B cell (primary cell): Measurements from ENCODE around the gene CTSH. TPM values are rescaled to one million over a fixed set of nuclear protein-coding genes. Genes with fewer than 3 reads are reported as not detected.

ENCODE experiments used
- ATAC-seq: fragments of 200-7000 bp; cut with Tn5 transposase; one replicate; pipeline ENCODE4 v1.10.0; 2021; ENCODE audit warnings: low read depth, mild to moderate bottlenecking, moderate number of reproducible peaks, moderate library complexity
- CTCF ChIA-PET: fragments of 350-600 bp; sonication (Branson Sonifier 250); formaldehyde crosslinking; loops from one replicate; lab custom pipeline; 2021; ENCODE audit warnings: antibody characterized with exemption, inconsistent platforms; lab: Charles Lee
- POLR2A ChIA-PET: fragments of 350-600 bp; sonication (Branson Sonifier 250); formaldehyde crosslinking; loops from one replicate; lab custom pipeline; 2021; ENCODE audit warnings: antibody characterized with exemption; lab: Charles Lee
- DNase-seq: peaks from one replicate; pipeline ENCODE4 v3.0.0; 2013
- H2AFZ ChIP-seq: 2 replicates; pipeline ENCODE4 v1.6.1; 2012; ENCODE audit warnings: mild to moderate bottlenecking, low read depth, low read length; ENCODE audit not compliant: insufficient read depth, poor library complexity, severe bottlenecking
- H3K27ac ChIP-seq, 2 donors: 1 replicate in 1 of 2; 2 replicates in 1 of 2; pipeline ENCODE4 v1.5.1; 2012 to 2013; ENCODE audit warnings: low read length in 2 of 2, mild to moderate bottlenecking in 2 of 2, moderate library complexity in 1 of 2
- H3K27me3 ChIP-seq, 4 experiments: fragments of 200-600 bp in 1 of 4; sonication (generic) in 1 of 4; replicated peaks in 1 of 4; 1 replicate in 2 of 4; 2 replicates in 2 of 4; pipeline versions ENCODE4 v1.6.1 to v1.7.0; 2013 to 2016; ENCODE audit warnings: low read length in 3 of 4, mild to moderate bottlenecking in 2 of 4, mixed read lengths in 1 of 4, moderate library complexity in 1 of 4; ENCODE audit not compliant: insufficient read depth in 4 of 4, control insufficient read depth in 3 of 4; ENCODE audit errors: control extremely low read depth in 1 of 4
- H3K36me3 ChIP-seq, 2 experiments: replicated peaks in 1 of 2; 1 replicate in 1 of 2; 2 replicates in 1 of 2; pipeline versions ENCODE4 v1.6.1 to v1.7.1; 2013; ENCODE audit warnings: low read length in 1 of 2; ENCODE audit not compliant: insufficient read depth in 2 of 2, control insufficient read depth in 1 of 2; ENCODE audit errors: control extremely low read depth in 1 of 2, extremely low read depth in 1 of 2
- H3K4me1 ChIP-seq, 2 donors: fragments of 200-600 bp in 1 of 2; sonication (generic) in 1 of 2; 1 replicate in 1 of 2; 2 replicates in 1 of 2; pipeline versions ENCODE4 v1.5.1 to v1.6.1; 2013 to 2017; ENCODE audit warnings: low read length in 2 of 2; ENCODE audit not compliant: control insufficient read depth in 2 of 2, insufficient read depth in 2 of 2
- H3K4me2 ChIP-seq: replicated peaks from 2 replicates; pipeline ENCODE3; 2012; ENCODE audit warnings: mild to moderate bottlenecking, low read depth, low read length; ENCODE audit not compliant: poor library complexity, severe bottlenecking
- H3K4me3 ChIP-seq, 5 experiments: fragments of 200-600 bp in 1 of 5; sonication (generic) in 1 of 5; 1 replicate in 3 of 5; 2 replicates in 2 of 5; pipeline versions ENCODE4 v1.5.1 to v1.7.0; 2011 to 2016; ENCODE audit warnings: low read length in 4 of 5, mild to moderate bottlenecking in 4 of 5, low read depth in 2 of 5, control low read depth in 1 of 5, moderate library complexity in 1 of 5; ENCODE audit not compliant: insufficient read depth in 1 of 5; ENCODE audit errors: control extremely low read depth in 1 of 5, extremely low read depth in 1 of 5
- H3K79me2 ChIP-seq: fragments of 200-600 bp; sonication (generic); one replicate; pipeline ENCODE4 v1.6.0; 2016; ENCODE audit warnings: low read length; ENCODE audit not compliant: control insufficient read depth, insufficient read depth
- H3K9ac ChIP-seq: fragments of 200-600 bp; sonication (generic); 2 replicates; pipeline ENCODE4 v1.6.1; 2017; ENCODE audit warnings: mild to moderate bottlenecking, low read length, moderate library complexity
- H3K9me3 ChIP-seq, 3 donors: one replicate each; pipeline versions ENCODE4 v1.6.1 to v1.7.1; 2013; ENCODE audit warnings: low read length in 2 of 3; ENCODE audit not compliant: control insufficient read depth in 2 of 3, insufficient read depth in 1 of 3; ENCODE audit errors: control extremely low read depth in 1 of 3
- H4K20me1 ChIP-seq: 2 replicates; pipeline ENCODE4 v1.6.0; 2012; ENCODE audit warnings: mild to moderate bottlenecking, low read length; ENCODE audit not compliant: insufficient read depth, control insufficient read depth, poor library complexity, severe bottlenecking
- H3K27ac Mint-ChIP-seq: one replicate; pipeline ENCODE4 v1.8.0; 2021; ENCODE audit warnings: mixed read lengths
- H3K27me3 Mint-ChIP-seq: one replicate; pipeline ENCODE4 v1.8.0; 2021; ENCODE audit warnings: mixed read lengths
- H3K4me1 Mint-ChIP-seq: one replicate; pipeline ENCODE4 v1.8.0; 2021; ENCODE audit warnings: mixed read lengths
- H3K4me3 Mint-ChIP-seq: one replicate; pipeline ENCODE4 v1.8.0; 2021; ENCODE audit warnings: mixed read lengths
- H3K9me3 Mint-ChIP-seq: one replicate; pipeline ENCODE4 v1.8.0; 2022; ENCODE audit warnings: mixed read lengths; ENCODE audit not compliant: insufficient read depth
- CTCF ChIP-seq: fragments of 200-600 bp; IDR thresholded peaks from one replicate; pipeline ENCODE4 v1.8.0; 2022; ENCODE audit warnings: antibody characterized with exemption, mild to moderate bottlenecking
- EZH2 ChIP-seq: IDR thresholded peaks from 2 replicates; pipeline ENCODE4 v1.6.1; 2012; ENCODE audit warnings: borderline replicate concordance, low read depth, mild to moderate bottlenecking, moderate library complexity, low read length; ENCODE audit not compliant: insufficient read depth, poor library complexity, severe bottlenecking
- WGBS: methylation state at CpG from one replicate; pipeline ENCODE4 v1.1.5; 2013; ENCODE audit warnings: missing lambda C conversion rate; ENCODE audit not compliant: insufficient coverage; 5-methylcytosine and 5-hydroxymethylcytosine counted together
- intact Hi-C: fragments of 100-400 bp; cut with micrococcal nuclease; formaldehyde crosslinking; loops from one replicate; pipeline ENCODE4 v1.10.0; 2022
- polyA plus RNA-seq: library from polyadenylated mRNA; depleted of rRNA; stranded (reverse); fragments of >200 nt; gene quantifications from 2 replicates; pipeline ENCODE4 v1.2.3, GENCODE V29; 2012
- total RNA-seq, 2 donors: library from RNA; stranded (reverse); fragments of 120-200 nt in 1 of 2; gene quantifications; 1 replicate in 1 of 2; 2 replicates in 1 of 2; pipeline versions ENCODE4 v1.2.3 to v1.2.4, GENCODE V29; 2013 to 2022

CTSH gene
- total and polyA plus RNA-seq, 2 donors (not counting 1 experiment from before 2014, with no cell fraction given): 399 to 441 TPM

- no peaks in the 10 kb centered on the region for H3K27me3 Mint-ChIP-seq
- Histone ChIP-seq H3K27me3 (no peaks in the 10 kb centered on the region), H3K36me3 (peaks cover 1% of the 10 kb centered on the region in 2 experiments), H3K9ac (peak overlapping the region; percentile 100), H3K27ac (peak overlapping the region; percentile 95 to 100), H3K4me2 (peak overlapping the region; percentile 85), H3K79me2 (peaks cover 52% of the 10 kb centered on the region), H3K4me1 (peaks cover 29 to 47% of the 10 kb centered on the region in 2 donors), H2AFZ (peak overlapping the region; percentile 70), H3K4me3 (peak overlapping the region; percentile 82 to 100 (median 100)), H4K20me1 (peaks cover 54% of the 10 kb centered on the region), H3K9me3 (no peaks in the 10 kb centered on the region)
- peak; percentile 94 for DNase-seq
- CTCF ChIA-PET: interaction anchor here (0.9 to 4.0 kb wide), 9 partner anchors 12 to 116 kb away, joined by 3 to 40 read pairs (median 4); partner anchors contain the start of gene ADAMTS7
- H3K4me1 Mint-ChIP-seq: peaks cover 44% of the 10 kb centered on the region
- ATAC-seq: peak; percentile 73
- no peaks in the 10 kb centered on the region for H3K9me3 Mint-ChIP-seq
- H3K4me3 Mint-ChIP-seq: peak overlapping the region; percentile 97
- peak overlapping the region; percentile 100 for H3K27ac Mint-ChIP-seq
- under 1% methylated on average over 74 of the region's 75 CpGs for WGBS
- intact Hi-C loops: loop anchor here (1.0 to 10.0 kb wide), 5 partner anchors 13 to 442 kb away; partner anchors contain the start of genes CTSH, IREB2 and TMED3
- POLR2A ChIA-PET: interaction anchor here (0.6 to 2.4 kb wide), 22 partner anchors 11 to 1145 kb away, joined by 3 to 13 read pairs (median 5); partner anchors contain the start of genes CHRNA5, CTSH and PSMA4
- TF ChIP-seq EZH2 (no peak), CTCF (peak; percentile 46)
Measured at GRCh38 chr15:78872972-78873792, 71.7 kb downstream of the CTSH start.
